Measurements from ENCODE around the gene MTA2.
A peak's percentile ranks its signal among the peaks of the same experiment; 100 is the strongest.
"Not testable (repeated sequence)": the region's sequence is repeated elsewhere in the genome, so short reads cannot be mapped to it uniquely, and the experiment has no call there.

MTA2 gene

GRCh38 chr11:62552485-62553079 lies 49.1 kb downstream of the MTA2 start:
- Histone ChIP-seq H4K91ac (ENCODE audit: low read depth, low read length, poor library complexity) (no peak overlapping the region), H3K9ac (ENCODE audit: low read depth, low read length, poor library complexity) (peak overlapping the region; percentile 38), H3K4me3 (ENCODE audit: low read length in 2 of 2) (no peak overlapping the region), H3K27ac (replicated peaks; ENCODE audit: low read length) (peak overlapping the region; percentile 88), H2AK5ac (ENCODE audit: low read depth, low read length) (no peak overlapping the region), H2AFZ (ENCODE audit: low read length) (peak overlapping the region; percentile 83), H2BK12ac (ENCODE audit: low read length) (peak overlapping the region; percentile 96), H3K79me1 (ENCODE audit: low read depth, low read length) (no peaks in the 10 kb centered on the region), H3K14ac (ENCODE audit: low read length) (no peak overlapping the region), H3K27me3 (ENCODE audit: control insufficient read depth in 3 of 3, insufficient read depth in 3 of 3, low read depth in 1 of 3, low read length in 3 of 3) (peaks cover 0 to 16% (median 5%) of the 10 kb centered on the region in 3 experiments), H3K36me3 (replicated peaks in 1 of 2; ENCODE audit: control insufficient read depth in 2 of 2, insufficient read depth in 2 of 2, low read length in 2 of 2) (peaks cover 7 to 15% of the 10 kb centered on the region in 2 donors), H3K4ac (ENCODE audit: low read length) (no peak overlapping the region), H3K4me2 (ENCODE audit: insufficient read depth, low read length, poor library complexity, severe bottlenecking) (peak overlapping the region; percentile 37), H2BK5ac (ENCODE audit: low read length) (peak overlapping the region; percentile 66), H3K4me1 (ENCODE audit: control insufficient read depth in 2 of 2, insufficient read depth in 1 of 2, low read depth in 1 of 2, low read length in 2 of 2) (peaks cover 47 to 48% of the 10 kb centered on the region in 2 donors), H2BK15ac (ENCODE audit: low read length) (no peak overlapping the region), H4K8ac (ENCODE audit: low read depth, low read length) (no peak overlapping the region), H2BK120ac (ENCODE audit: low read depth, low read length) (peak overlapping the region; percentile 21), H3K18ac (ENCODE audit: low read length) (peak overlapping the region; percentile 90), H3K23ac (ENCODE audit: low read depth, low read length, poor library complexity) (no peak overlapping the region), H3K9me3 (replicated peaks in 1 of 2; ENCODE audit: control insufficient read depth in 2 of 2, insufficient read depth in 1 of 2, low read depth in 1 of 2, low read length in 2 of 2) (no peaks in the 10 kb centered on the region)
- WGBS, 2 donors (ENCODE audit: extremely low coverage in 2 of 2, insufficient read length in 2 of 2, insufficient replicate concordance in 1 of 2) = no CpG with 5 or more reads among the region's 4 CpGs
- no peak for DNase-seq (ENCODE audit: low spot score)

GRCh38 chr11:62550478-62550877 lies 51.2 kb downstream of the MTA2 start:
- not testable (repeated sequence) for H3K4ac ChIP-seq (ENCODE audit: low read length); H2BK5ac ChIP-seq (ENCODE audit: low read length); H2AFZ ChIP-seq (ENCODE audit: low read length); H2BK12ac ChIP-seq (ENCODE audit: low read length); H3K9me3 ChIP-seq (replicated peaks in 1 of 2; ENCODE audit: control insufficient read depth in 2 of 2, insufficient read depth in 1 of 2, low read depth in 1 of 2, low read length in 2 of 2); H3K14ac ChIP-seq (ENCODE audit: low read length); H3K4me2 ChIP-seq (ENCODE audit: insufficient read depth, low read length, poor library complexity, severe bottlenecking); H2AK5ac ChIP-seq (ENCODE audit: low read depth, low read length); H3K79me1 ChIP-seq (ENCODE audit: low read depth, low read length); H3K23ac ChIP-seq (ENCODE audit: low read depth, low read length, poor library complexity); H4K91ac ChIP-seq (ENCODE audit: low read depth, low read length, poor library complexity); H3K27ac ChIP-seq (replicated peaks; ENCODE audit: low read length); H2BK120ac ChIP-seq (ENCODE audit: low read depth, low read length); H3K9ac ChIP-seq (ENCODE audit: low read depth, low read length, poor library complexity); H2BK15ac ChIP-seq (ENCODE audit: low read length); H4K8ac ChIP-seq (ENCODE audit: low read depth, low read length); H3K36me3 ChIP-seq (replicated peaks in 1 of 2; ENCODE audit: control insufficient read depth in 2 of 2, insufficient read depth in 2 of 2, low read length in 2 of 2); H3K4me3 ChIP-seq (ENCODE audit: low read length in 2 of 2); DNase-seq (ENCODE audit: low spot score); H3K18ac ChIP-seq (ENCODE audit: low read length)
- H3K4me1 ChIP-seq (ENCODE audit: control insufficient read depth in 2 of 2, insufficient read depth in 1 of 2, low read depth in 1 of 2, low read length in 2 of 2) = peaks cover 38 to 44% of the 10 kb centered on the region in 2 donors
- WGBS, 2 donors (ENCODE audit: extremely low coverage in 2 of 2, insufficient read length in 2 of 2, insufficient replicate concordance in 1 of 2) = no CpG with 5 or more reads among the region's 2 CpGs
- H3K27me3 ChIP-seq (ENCODE audit: control insufficient read depth in 3 of 3, insufficient read depth in 3 of 3, low read depth in 1 of 3, low read length in 3 of 3) = peaks cover 0 to 33% (median 20%) of the 10 kb centered on the region in 3 experiments

GRCh38 chr11:62548545-62549335 lies 52.9 kb downstream of the MTA2 start:
- no peak overlapping the region for H2BK5ac ChIP-seq (ENCODE audit: low read length)
- no peak overlapping the region for H3K27ac ChIP-seq (replicated peaks; ENCODE audit: low read length)
- peak overlapping the region; percentile 29 for H3K4ac ChIP-seq (ENCODE audit: low read length)
- H4K8ac ChIP-seq (ENCODE audit: low read depth, low read length) = no peak overlapping the region
- H3K18ac ChIP-seq (ENCODE audit: low read length) = no peak overlapping the region
- peaks cover 3% of the 10 kb centered on the region for H3K79me1 ChIP-seq (ENCODE audit: low read depth, low read length)
- no peak overlapping the region for H3K9ac ChIP-seq (ENCODE audit: low read depth, low read length, poor library complexity)
- H2AFZ ChIP-seq (ENCODE audit: low read length) = no peak overlapping the region
- peak overlapping the region; percentile 40 for H2AK5ac ChIP-seq (ENCODE audit: low read depth, low read length)
- no CpG with 5 or more reads among the region's 17 CpGs for WGBS, 2 donors (ENCODE audit: extremely low coverage in 2 of 2, insufficient read length in 2 of 2, insufficient replicate concordance in 1 of 2)
- H3K4me2 ChIP-seq (ENCODE audit: insufficient read depth, low read length, poor library complexity, severe bottlenecking) = no peak overlapping the region
- H3K4me1 ChIP-seq (ENCODE audit: control insufficient read depth in 2 of 2, insufficient read depth in 1 of 2, low read depth in 1 of 2, low read length in 2 of 2) = peaks cover 37 to 45% of the 10 kb centered on the region in 2 donors
- H2BK15ac ChIP-seq (ENCODE audit: low read length) = peak overlapping the region; percentile 76
- no peak overlapping the region for H3K4me3 ChIP-seq (ENCODE audit: low read length in 2 of 2)
- H3K23ac ChIP-seq (ENCODE audit: low read depth, low read length, poor library complexity) = no peak overlapping the region
- peak overlapping the region; percentile 43 for H2BK12ac ChIP-seq (ENCODE audit: low read length)
- DNase-seq (ENCODE audit: low spot score) = no peak
- no peak overlapping the region for H2BK120ac ChIP-seq (ENCODE audit: low read depth, low read length)
- no peaks in the 10 kb centered on the region for H3K9me3 ChIP-seq (replicated peaks in 1 of 2; ENCODE audit: control insufficient read depth in 2 of 2, insufficient read depth in 1 of 2, low read depth in 1 of 2, low read length in 2 of 2)
- H3K14ac ChIP-seq (ENCODE audit: low read length) = no peak overlapping the region
- no peaks in the 10 kb centered on the region for H3K36me3 ChIP-seq (replicated peaks in 1 of 2; ENCODE audit: control insufficient read depth in 2 of 2, insufficient read depth in 2 of 2, low read length in 2 of 2)
- no peak overlapping the region for H4K91ac ChIP-seq (ENCODE audit: low read depth, low read length, poor library complexity)
- peaks cover 15 to 50% (median 37%) of the 10 kb centered on the region in 3 experiments for H3K27me3 ChIP-seq (ENCODE audit: control insufficient read depth in 3 of 3, insufficient read depth in 3 of 3, low read depth in 1 of 3, low read length in 3 of 3)

GRCh38 chr11:62547691-62548281 lies 53.9 kb downstream of the MTA2 start:
- H3K9me3 ChIP-seq (replicated peaks in 1 of 2; ENCODE audit: control insufficient read depth in 2 of 2, insufficient read depth in 1 of 2, low read depth in 1 of 2, low read length in 2 of 2) = no peaks in the 10 kb centered on the region
- H2BK15ac ChIP-seq (ENCODE audit: low read length) = peak overlapping the region; percentile 72
- WGBS, 2 donors (ENCODE audit: extremely low coverage in 2 of 2, insufficient read length in 2 of 2, insufficient replicate concordance in 1 of 2) = no CpG with 5 or more reads among the region's 8 CpGs
- no peak overlapping the region for H3K27ac ChIP-seq (replicated peaks; ENCODE audit: low read length)
- H3K4me2 ChIP-seq (ENCODE audit: insufficient read depth, low read length, poor library complexity, severe bottlenecking) = peak overlapping the region; percentile 97
- H3K14ac ChIP-seq (ENCODE audit: low read length) = no peak overlapping the region
- peaks cover 3% of the 10 kb centered on the region for H3K79me1 ChIP-seq (ENCODE audit: low read depth, low read length)
- H3K18ac ChIP-seq (ENCODE audit: low read length) = peak overlapping the region; percentile 55
- H3K36me3 ChIP-seq (replicated peaks in 1 of 2; ENCODE audit: control insufficient read depth in 2 of 2, insufficient read depth in 2 of 2, low read length in 2 of 2) = no peaks in the 10 kb centered on the region
- H2BK5ac ChIP-seq (ENCODE audit: low read length) = peak overlapping the region; percentile 67
- H4K91ac ChIP-seq (ENCODE audit: low read depth, low read length, poor library complexity) = no peak overlapping the region
- no peak overlapping the region for H3K4me3 ChIP-seq (ENCODE audit: low read length in 2 of 2)
- peak overlapping the region; percentile 83 for H2AFZ ChIP-seq (ENCODE audit: low read length)
- DNase-seq (ENCODE audit: low spot score) = no peak
- no peak overlapping the region for H3K9ac ChIP-seq (ENCODE audit: low read depth, low read length, poor library complexity)
- H3K4me1 ChIP-seq (ENCODE audit: control insufficient read depth in 2 of 2, insufficient read depth in 1 of 2, low read depth in 1 of 2, low read length in 2 of 2) = peaks cover 36 to 40% of the 10 kb centered on the region in 2 donors
- H3K23ac ChIP-seq (ENCODE audit: low read depth, low read length, poor library complexity) = no peak overlapping the region
- H2BK12ac ChIP-seq (ENCODE audit: low read length) = peak overlapping the region; percentile 65
- H2AK5ac ChIP-seq (ENCODE audit: low read depth, low read length) = peak overlapping the region; percentile 61
- H4K8ac ChIP-seq (ENCODE audit: low read depth, low read length) = no peak overlapping the region
- H2BK120ac ChIP-seq (ENCODE audit: low read depth, low read length) = peak overlapping the region; percentile 62
- H3K27me3 ChIP-seq (ENCODE audit: control insufficient read depth in 3 of 3, insufficient read depth in 3 of 3, low read depth in 1 of 3, low read length in 3 of 3) = peaks cover 21 to 59% (median 47%) of the 10 kb centered on the region in 3 experiments
- no peak overlapping the region for H3K4ac ChIP-seq (ENCODE audit: low read length)
